ENCODE measurements around the gene DCUN1D4. TPM values are rescaled to one million over a fixed set of nuclear protein-coding genes. Genes with fewer than 3 reads are reported as not detected.

The DCUN1D4 gene
- total RNA-seq, 1 experiment from 2014 or later: 50.2 TPM

GRCh38 chr4:51868449-51868847 lies 25.5 kb downstream of the DCUN1D4 start:
- Histone ChIP-seq H3K36me3 (ENCODE audit: control insufficient read depth in 1 of 2, insufficient read depth in 2 of 2, low read length in 2 of 2) (peaks cover 20 to 31% of the 10 kb centered on the region in 2 experiments; a peak in 3 of 4 replicates), H3K27me3 (ENCODE audit: insufficient read depth, low read length) (no peaks in the 10 kb centered on the region), H3K4me1 (ENCODE audit: control insufficient read depth in 1 of 2, insufficient read depth in 2 of 2, low read length in 2 of 2) (no peaks in the 10 kb centered on the region), H3K9me3 (ENCODE audit: control insufficient read depth in 1 of 2, insufficient read depth in 1 of 2, low read depth in 1 of 2, low read length in 2 of 2) (no peaks in the 10 kb centered on the region), H3K79me2 (ENCODE audit: insufficient read depth, low read length) (no peaks in the 10 kb centered on the region), H3K4me3 (replicated peaks in 1 of 2; ENCODE audit: low read depth in 1 of 2, low read length in 2 of 2) (no peak overlapping the region), H3K4me2 (ENCODE audit: low read length) (no peak overlapping the region), H3K9me2 (ENCODE audit: insufficient read depth) (no peaks in the 10 kb centered on the region), H3K27ac (ENCODE audit: low read depth, low read length) (no peak overlapping the region), H4K20me1 (ENCODE audit: insufficient read depth) (no peaks in the 10 kb centered on the region), H2AFZ (ENCODE audit: low read depth, low read length, poor library complexity, severe bottlenecking) (no peak overlapping the region), H3K9ac (ENCODE audit: low read length) (no peak overlapping the region)
- ChIA-PET RAD21 (ENCODE audit: low non-redundant PET in 1 of 2, low total read pairs in 2 of 2, uncharacterized antibody in 2 of 2, unreplicated experiment in 2 of 2) (no interaction called here), CTCF (no interaction called here), POLR2A (no interaction called here)
- ATAC-seq (no peak), DNase-seq (ENCODE audit: low read depth, low spot score) (no peak)
- no TSS peak for BruUV-seq (replicated peaks)
- intact Hi-C loops (cut with micrococcal nuclease): no loop called here
- TF ChIP-seq CTCF (IDR thresholded peaks at IDR 0.05 in 2 of 3, conservative IDR thresholded peaks at IDR 0.05 in 1 of 3; ENCODE audit: borderline replicate concordance in 1 of 3, insufficient read depth in 1 of 3, low read depth in 2 of 3, low read length in 2 of 3) (no peak), EZH2phosphoT487 (IDR thresholded peaks at IDR 0.05; ENCODE audit: borderline replicate concordance) (no peak), TCF7L2 (IDR thresholded peaks at IDR 0.05; ENCODE audit: borderline replicate concordance, extremely low read depth, insufficient read depth, insufficient read length) (no peak), ELF1 (IDR thresholded peaks at IDR 0.05; ENCODE audit: borderline replicate concordance, low read depth) (no peak)
- TF ChIP-seq, protein P1, sequence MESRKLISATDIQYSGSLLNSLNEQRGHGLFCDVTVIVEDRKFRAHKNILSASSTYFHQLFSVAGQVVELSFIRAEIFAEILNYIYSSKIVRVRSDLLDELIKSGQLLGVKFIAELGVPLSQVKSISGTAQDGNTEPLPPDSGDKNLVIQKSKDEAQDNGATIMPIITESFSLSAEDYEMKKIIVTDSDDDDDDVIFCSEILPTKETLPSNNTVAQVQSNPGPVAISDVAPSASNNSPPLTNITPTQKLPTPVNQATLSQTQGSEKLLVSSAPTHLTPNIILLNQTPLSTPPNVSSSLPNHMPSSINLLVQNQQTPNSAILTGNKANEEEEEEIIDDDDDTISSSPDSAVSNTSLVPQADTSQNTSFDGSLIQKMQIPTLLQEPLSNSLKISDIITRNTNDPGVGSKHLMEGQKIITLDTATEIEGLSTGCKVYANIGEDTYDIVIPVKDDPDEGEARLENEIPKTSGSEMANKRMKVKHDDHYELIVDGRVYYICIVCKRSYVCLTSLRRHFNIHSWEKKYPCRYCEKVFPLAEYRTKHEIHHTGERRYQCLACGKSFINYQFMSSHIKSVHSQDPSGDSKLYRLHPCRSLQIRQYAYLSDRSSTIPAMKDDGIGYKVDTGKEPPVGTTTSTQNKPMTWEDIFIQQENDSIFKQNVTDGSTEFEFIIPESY (IDR thresholded peaks at IDR 0.05; ENCODE audit: extremely low read depth, insufficient replicate concordance, low read length): no peak
- TF ChIP-seq, protein P2, sequence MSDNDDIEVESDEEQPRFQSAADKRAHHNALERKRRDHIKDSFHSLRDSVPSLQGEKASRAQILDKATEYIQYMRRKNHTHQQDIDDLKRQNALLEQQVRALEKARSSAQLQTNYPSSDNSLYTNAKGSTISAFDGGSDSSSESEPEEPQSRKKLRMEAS (IDR thresholded peaks at IDR 0.05): no peak
